IPS-11a (cell line): ENCODE data around the gene UBASH3B.
"Not testable (repeated sequence)": the region's sequence is repeated elsewhere in the genome, so short reads cannot be mapped to it uniquely, and the experiment has no call there.

ENCODE experiments used
- H3K4me3 ChIP-seq: one replicate; pipeline ENCODE4 v1.5.1; 2013; ENCODE audit warnings: low read depth, low read length, control low read depth

Gene UBASH3B

GRCh38 chr11:122808478-122808869 lies 153.0 kb downstream of the UBASH3B start:
- H3K4me3 ChIP-seq, result no peak overlapping the region

- H3K4me3 ChIP-seq, result no peak overlapping the region
These were observed 154.3 kb downstream of the UBASH3B start for GRCh38 chr11:122809866-122810265.

- no peak overlapping the region for H3K4me3 ChIP-seq
These were observed 156.2 kb downstream of the UBASH3B start for GRCh38 chr11:122811721-122812120.

GRCh38 chr11:122812638-122813037 lies 157.1 kb downstream of the UBASH3B start:
- no peak overlapping the region for H3K4me3 ChIP-seq

- H3K4me3 ChIP-seq, result no peak overlapping the region
These were observed 157.8 kb downstream of the UBASH3B start for GRCh38 chr11:122813176-122813893.

GRCh38 chr11:122813894-122814270 lies 158.4 kb downstream of the UBASH3B start:
- no peak overlapping the region for H3K4me3 ChIP-seq

- no peak overlapping the region for H3K4me3 ChIP-seq
These were observed 158.9 kb downstream of the UBASH3B start for GRCh38 chr11:122814401-122814800.

- no peak overlapping the region for H3K4me3 ChIP-seq
These were observed 160.4 kb downstream of the UBASH3B start for GRCh38 chr11:122815900-122816299.

- H3K4me3 ChIP-seq, result no peak overlapping the region
These were observed 161.4 kb downstream of the UBASH3B start for GRCh38 chr11:122816761-122817520.

- H3K4me3 ChIP-seq, result no peak overlapping the region
These were observed 164.6 kb downstream of the UBASH3B start for GRCh38 chr11:122820158-122820557.

GRCh38 chr11:122821169-122821568 lies 165.6 kb downstream of the UBASH3B start:
- H3K4me3 ChIP-seq, result no peak overlapping the region

- no peak overlapping the region for H3K4me3 ChIP-seq
These were observed 166.7 kb downstream of the UBASH3B start for GRCh38 chr11:122822241-122822640.

GRCh38 chr11:122823564-122823963 lies 168.0 kb downstream of the UBASH3B start:
- no peak overlapping the region for H3K4me3 ChIP-seq

- not testable (repeated sequence) for H3K4me3 ChIP-seq
These were observed 173.8 kb downstream of the UBASH3B start for GRCh38 chr11:122829371-122829770.

- not testable (repeated sequence) for H3K4me3 ChIP-seq
These were observed 176.8 kb downstream of the UBASH3B start for GRCh38 chr11:122832297-122832696.

- H3K4me3 ChIP-seq, result no peak overlapping the region
These were observed 177.4 kb downstream of the UBASH3B start for GRCh38 chr11:122832721-122833470.

GRCh38 chr11:122833846-122834464 lies 178.4 kb downstream of the UBASH3B start:
- no peak overlapping the region for H3K4me3 ChIP-seq

- no peak overlapping the region for H3K4me3 ChIP-seq
These were observed 181.4 kb downstream of the UBASH3B start for GRCh38 chr11:122836916-122837315.

- H3K4me3 ChIP-seq, result no peak overlapping the region
These were observed 182.2 kb downstream of the UBASH3B start for GRCh38 chr11:122837528-122838346.
